Skeletal muscle satellite cell (primary cell): ENCODE data around the gene MRPS15.
"Not testable (repeated sequence)": the region's sequence is repeated elsewhere in the genome, so short reads cannot be mapped to it uniquely, and the experiment has no call there.

Source experiments
- H3K27me3 ChIP-seq: 2 replicates; pipeline ENCODE4 v1.7.0; 2013; ENCODE audit warnings: low read length; ENCODE audit not compliant: control insufficient read depth, insufficient read depth
- H3K36me3 ChIP-seq: 2 replicates; pipeline ENCODE4 v1.7.0; 2013; ENCODE audit warnings: mild to moderate bottlenecking, control low read depth, low read length; ENCODE audit not compliant: insufficient read depth
- H3K4me1 ChIP-seq: 2 replicates; pipeline ENCODE4 v1.7.0; 2013; ENCODE audit warnings: low read length; ENCODE audit not compliant: control insufficient read depth, insufficient read depth
- H3K4me2 ChIP-seq: 2 replicates; pipeline ENCODE4 v1.7.0; 2013; ENCODE audit warnings: mild to moderate bottlenecking, low read length
- H3K4me3 ChIP-seq: 2 replicates; pipeline ENCODE4 v1.7.0; 2013; ENCODE audit warnings: low read length
- H3K9ac ChIP-seq: 2 replicates; pipeline ENCODE4 v1.7.0; 2013; ENCODE audit warnings: mild to moderate bottlenecking, low read depth, low read length, moderate library complexity
- H3K9me3 ChIP-seq: replicated peaks from 2 replicates; pipeline ENCODE4 v1.7.0; 2013; ENCODE audit warnings: mild to moderate bottlenecking, control low read depth, low read length

MRPS15 gene

DNA sequence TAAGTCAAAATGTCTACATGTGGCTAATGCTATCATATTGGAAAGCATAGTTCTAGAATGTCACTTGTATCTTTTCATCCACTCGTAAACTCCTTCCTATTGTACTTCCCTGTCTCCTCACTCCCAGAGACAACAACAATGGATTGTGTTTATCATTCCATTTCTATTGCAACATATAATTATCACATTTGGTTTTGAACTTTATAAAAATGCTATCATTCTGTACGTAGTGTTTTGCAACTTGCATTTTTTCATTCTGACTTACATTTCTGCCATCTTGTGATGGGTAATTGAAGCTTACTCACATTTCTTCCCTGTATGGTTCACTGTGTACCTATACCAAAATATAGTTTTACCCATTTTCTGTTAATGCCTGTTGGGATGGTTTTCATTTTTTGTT is 33.0 kb upstream of the MRPS15 start:
- Histone ChIP-seq H3K9me3 (no peaks in the 10 kb centered on the region), H3K4me3 (no peak overlapping the region), H3K4me1 (no peaks in the 10 kb centered on the region), H3K9ac (no peak overlapping the region), H3K4me2 (no peak overlapping the region), H3K27me3 (peaks cover 29% of the 10 kb centered on the region), H3K36me3 (no peaks in the 10 kb centered on the region)

DNA sequence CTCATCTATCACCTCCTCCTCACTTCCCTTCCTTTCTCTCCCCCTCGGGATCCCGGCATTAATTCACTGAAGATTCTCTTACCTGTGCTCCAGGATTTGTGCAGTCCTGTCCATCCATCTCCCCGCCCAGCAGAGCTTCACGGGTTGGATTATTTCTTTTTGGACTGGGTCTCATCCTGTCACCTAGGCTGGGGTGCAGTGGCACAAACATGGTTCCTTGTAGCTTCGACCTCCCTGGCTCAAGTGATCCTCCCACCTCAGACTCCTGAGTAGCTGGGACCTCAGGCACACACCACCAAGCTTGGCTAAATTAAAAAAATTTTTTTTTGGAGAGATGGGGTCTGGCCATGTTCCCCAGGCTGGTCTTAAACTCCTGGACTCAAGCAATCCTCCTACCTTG is 30.8 kb upstream of the MRPS15 start:
- H3K4me3 ChIP-seq: no peak overlapping the region
- H3K9me3 ChIP-seq: no peaks in the 10 kb centered on the region
- H3K36me3 ChIP-seq: no peaks in the 10 kb centered on the region
- no peaks in the 10 kb centered on the region for H3K4me1 ChIP-seq
- no peak overlapping the region for H3K4me2 ChIP-seq
- H3K9ac ChIP-seq: no peak overlapping the region
- H3K27me3 ChIP-seq: peaks cover 33% of the 10 kb centered on the region

DNA sequence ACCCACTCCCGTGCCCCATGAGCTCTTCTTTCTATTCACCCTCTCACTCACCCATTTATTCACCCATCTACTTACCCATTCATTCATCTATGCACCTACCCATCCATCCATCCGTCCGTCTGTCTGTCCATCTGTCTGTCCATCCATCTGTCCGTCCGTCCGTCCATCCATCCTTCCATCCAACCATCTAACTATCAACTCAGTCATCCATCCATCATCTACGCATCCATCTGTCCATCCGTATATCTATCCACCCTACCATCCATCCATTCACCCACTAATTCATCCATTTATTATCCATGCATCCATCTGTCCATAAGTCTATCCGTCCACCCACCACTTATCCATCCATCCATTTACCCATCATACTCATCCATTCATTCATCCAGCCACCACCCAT is 29.3 kb upstream of the MRPS15 start:
- Histone ChIP-seq H3K27me3 (peaks cover 33% of the 10 kb centered on the region), H3K4me2 (no peak overlapping the region), H3K9me3 (no peaks in the 10 kb centered on the region), H3K36me3 (no peaks in the 10 kb centered on the region), H3K9ac (no peak overlapping the region), H3K4me3 (no peak overlapping the region), H3K4me1 (no peaks in the 10 kb centered on the region)

DNA sequence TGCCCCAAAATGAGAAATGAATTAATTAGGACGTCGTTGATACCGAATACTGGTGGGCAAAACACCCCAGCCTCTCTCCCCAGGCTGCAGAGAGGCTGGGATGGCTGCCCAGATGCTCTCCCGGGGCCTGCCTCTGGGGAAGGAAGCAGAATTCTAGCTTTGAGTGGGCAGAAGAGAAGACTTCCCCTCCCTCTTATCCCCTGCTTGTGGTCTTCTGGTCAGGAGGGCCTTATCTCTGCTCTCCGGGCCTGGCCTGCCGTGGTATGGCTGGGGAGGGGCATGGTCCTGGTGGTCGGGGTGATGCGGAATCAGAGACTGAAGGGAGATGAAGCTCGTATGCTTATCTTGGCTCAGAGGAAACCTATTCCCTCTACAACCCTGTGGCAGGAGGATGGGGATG is 28.3 kb upstream of the MRPS15 start:
- Histone ChIP-seq H3K4me1 (no peaks in the 10 kb centered on the region), H3K4me2 (no peak overlapping the region), H3K4me3 (no peak overlapping the region), H3K36me3 (no peaks in the 10 kb centered on the region), H3K9ac (no peak overlapping the region), H3K9me3 (no peaks in the 10 kb centered on the region), H3K27me3 (peaks cover 26% of the 10 kb centered on the region)

GRCh38 chr1:36489258-36490051 is 25.3 kb upstream of the MRPS15 start:
- H3K4me3 ChIP-seq, H3K9ac ChIP-seq, H3K36me3 ChIP-seq, H3K4me1 ChIP-seq, H3K4me2 ChIP-seq, H3K9me3 ChIP-seq: not testable (repeated sequence)
- peaks cover 31% of the 10 kb centered on the region for H3K27me3 ChIP-seq

- no peak overlapping the region for H3K9ac ChIP-seq
- H3K27me3 ChIP-seq: peaks cover 34% of the 10 kb centered on the region
- H3K4me3 ChIP-seq: no peak overlapping the region
- H3K4me2 ChIP-seq: no peak overlapping the region
- no peaks in the 10 kb centered on the region for H3K4me1 ChIP-seq
- H3K36me3 ChIP-seq: no peaks in the 10 kb centered on the region
- H3K9me3 ChIP-seq: no peaks in the 10 kb centered on the region
Measured at GRCh38 chr1:36487906-36488305, 23.7 kb upstream of the MRPS15 start.

DNA sequence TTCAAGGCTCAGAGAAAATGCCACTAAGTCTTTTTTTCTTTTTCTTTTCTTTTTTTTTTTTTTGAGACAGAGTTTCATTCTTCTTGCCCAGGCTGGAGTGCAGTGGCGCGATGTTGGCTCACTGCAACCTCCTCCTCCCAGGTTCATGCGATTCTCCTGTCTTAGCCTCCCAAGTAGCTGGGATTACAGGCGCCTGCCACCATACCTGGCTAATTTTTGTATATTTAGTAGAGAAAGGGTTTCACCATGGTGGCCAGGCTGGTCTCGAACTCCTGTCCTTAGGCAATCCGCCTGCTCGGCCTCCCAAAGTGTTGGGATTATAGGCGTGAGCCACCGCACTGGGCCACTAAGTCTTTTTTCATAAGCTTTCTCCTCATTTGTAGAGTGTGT is 23.1 kb upstream of the MRPS15 start:
- not testable (repeated sequence) for H3K4me2 ChIP-seq, H3K36me3 ChIP-seq, H3K9me3 ChIP-seq, H3K4me1 ChIP-seq, H3K9ac ChIP-seq, H3K4me3 ChIP-seq
- peaks cover 30% of the 10 kb centered on the region for H3K27me3 ChIP-seq

DNA sequence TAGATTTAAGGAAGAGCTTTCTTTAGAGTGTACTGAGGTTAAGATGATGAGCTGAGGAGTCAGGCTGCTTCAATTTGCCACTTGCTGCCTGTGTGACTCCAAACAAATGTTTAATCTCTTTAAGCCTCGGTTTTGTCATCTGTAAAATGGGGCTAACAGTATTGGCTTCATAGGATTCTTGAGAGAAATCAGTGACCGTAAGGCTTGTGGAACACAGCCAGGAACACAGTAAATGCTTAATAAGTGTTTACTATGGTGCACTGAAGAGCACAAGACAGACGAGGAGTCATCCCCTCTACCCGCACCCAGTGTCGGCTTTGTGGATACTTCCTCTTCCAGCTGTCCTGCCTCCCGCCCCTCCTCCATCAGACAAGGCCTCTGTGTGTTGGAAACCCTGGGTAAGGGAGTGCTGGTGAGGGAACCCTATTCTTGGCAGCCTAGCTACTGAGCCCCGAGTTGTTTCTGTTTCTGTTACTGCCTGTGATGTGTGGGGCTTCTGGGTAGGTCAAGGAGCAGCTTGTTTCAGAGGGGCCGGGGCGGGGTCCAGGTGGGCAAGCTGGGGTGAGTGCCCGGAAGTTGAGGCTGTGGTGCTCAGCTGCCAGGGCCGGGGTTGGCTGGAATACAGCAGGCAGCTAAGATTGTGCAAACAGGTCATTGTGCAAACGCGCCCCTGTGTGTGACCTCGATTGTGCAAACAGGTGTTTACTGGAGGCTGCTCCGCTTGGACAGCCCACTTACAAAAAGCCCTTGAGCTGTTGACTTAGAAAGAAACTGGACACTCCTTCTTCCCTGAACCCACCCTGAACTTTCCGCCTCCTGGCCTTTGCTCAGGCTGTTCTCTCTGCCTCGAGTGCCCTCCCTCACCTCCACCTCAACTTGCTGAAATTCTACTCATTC is 22.5 kb upstream of the MRPS15 start:
- H3K4me2 ChIP-seq: no peak overlapping the region
- H3K9ac ChIP-seq: no peak overlapping the region
- no peak overlapping the region for H3K4me3 ChIP-seq
- H3K4me1 ChIP-seq: no peaks in the 10 kb centered on the region
- H3K9me3 ChIP-seq: no peaks in the 10 kb centered on the region
- no peaks in the 10 kb centered on the region for H3K36me3 ChIP-seq
- H3K27me3 ChIP-seq: peaks cover 29% of the 10 kb centered on the region

GRCh38 chr1:36486093-36486438 is 21.9 kb upstream of the MRPS15 start:
- Histone ChIP-seq H3K4me2 (no peak overlapping the region), H3K4me1 (no peaks in the 10 kb centered on the region), H3K36me3 (no peaks in the 10 kb centered on the region), H3K4me3 (no peak overlapping the region), H3K27me3 (peaks cover 32% of the 10 kb centered on the region), H3K9ac (no peak overlapping the region), H3K9me3 (no peaks in the 10 kb centered on the region)

GRCh38 chr1:36484099-36484498 is 19.9 kb upstream of the MRPS15 start:
- Histone ChIP-seq H3K4me1 (no peaks in the 10 kb centered on the region), H3K36me3 (no peaks in the 10 kb centered on the region), H3K4me3 (no peak overlapping the region), H3K9ac (no peak overlapping the region), H3K9me3 (no peaks in the 10 kb centered on the region), H3K27me3 (peaks cover 48% of the 10 kb centered on the region), H3K4me2 (no peak overlapping the region)

GRCh38 chr1:36482724-36483388 is 18.7 kb upstream of the MRPS15 start, which contains the start of gene CSF3R:
CSF3R (minus strand) TSS chr1:36482913; CDS start chr1:36479496, 3,417 bp downstream.
- Histone ChIP-seq H3K4me1 (no peaks in the 10 kb centered on the region), H3K36me3 (no peaks in the 10 kb centered on the region), H3K4me2 (no peak within 1 kb of the TSS), H3K27me3 (peaks cover 49% of the 10 kb centered on the region), H3K9ac (no peak within 1 kb of the TSS), H3K9me3 (no peaks in the 10 kb centered on the region), H3K4me3 (no peak within 1 kb of the TSS)
